DMS53 treated with DMSO at 0.1 percent for 48 hours (cell line): ENCODE measurements around the gene CFAP299.

ENCODE experiments used
- DNase-seq: peaks from one replicate; lab custom pipeline; 2025; ENCODE audit not compliant: unreplicated experiment; lab: John Stamatoyannopoulos, UW

CFAP299 gene

DNA sequence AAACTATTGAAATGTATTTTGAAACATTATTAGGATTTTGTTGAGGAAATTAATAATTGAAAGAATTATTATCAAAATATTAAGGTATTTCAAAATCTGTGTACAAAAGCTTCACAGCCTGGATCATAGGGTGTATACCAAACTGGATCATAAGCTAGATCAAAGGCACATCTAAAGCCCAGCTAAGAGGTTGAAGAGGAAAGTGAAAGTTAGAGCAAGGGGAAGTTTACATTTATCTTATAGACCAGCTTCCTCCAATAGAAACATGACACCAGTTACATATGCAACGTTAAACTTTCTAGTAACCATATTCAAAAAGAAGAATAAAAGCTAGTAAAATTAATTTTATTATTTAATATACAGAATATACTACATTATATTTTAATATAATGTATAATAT is 467.8 kb downstream of the CFAP299 start:
- DNase-seq, result no peak

DNA sequence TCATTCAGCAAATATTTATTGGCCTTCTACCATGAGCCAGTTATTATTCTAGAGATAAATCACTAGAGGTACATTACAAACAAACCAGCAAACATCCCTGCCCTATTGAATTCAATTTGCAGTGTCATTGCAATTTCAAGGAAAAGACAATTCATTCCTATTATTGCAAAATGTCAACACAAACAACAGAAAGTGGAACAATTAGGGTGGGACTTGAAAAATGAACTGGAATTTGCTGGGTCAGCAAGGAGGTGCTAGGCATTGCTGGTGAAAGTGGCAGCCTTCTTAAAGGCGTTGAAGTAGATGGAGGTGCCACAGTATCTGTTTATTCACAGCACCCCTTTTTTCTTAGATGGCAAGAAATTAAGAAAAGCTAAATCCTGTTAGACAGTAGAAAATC is 470.9 kb downstream of the CFAP299 start:
- no peak for DNase-seq

DNA sequence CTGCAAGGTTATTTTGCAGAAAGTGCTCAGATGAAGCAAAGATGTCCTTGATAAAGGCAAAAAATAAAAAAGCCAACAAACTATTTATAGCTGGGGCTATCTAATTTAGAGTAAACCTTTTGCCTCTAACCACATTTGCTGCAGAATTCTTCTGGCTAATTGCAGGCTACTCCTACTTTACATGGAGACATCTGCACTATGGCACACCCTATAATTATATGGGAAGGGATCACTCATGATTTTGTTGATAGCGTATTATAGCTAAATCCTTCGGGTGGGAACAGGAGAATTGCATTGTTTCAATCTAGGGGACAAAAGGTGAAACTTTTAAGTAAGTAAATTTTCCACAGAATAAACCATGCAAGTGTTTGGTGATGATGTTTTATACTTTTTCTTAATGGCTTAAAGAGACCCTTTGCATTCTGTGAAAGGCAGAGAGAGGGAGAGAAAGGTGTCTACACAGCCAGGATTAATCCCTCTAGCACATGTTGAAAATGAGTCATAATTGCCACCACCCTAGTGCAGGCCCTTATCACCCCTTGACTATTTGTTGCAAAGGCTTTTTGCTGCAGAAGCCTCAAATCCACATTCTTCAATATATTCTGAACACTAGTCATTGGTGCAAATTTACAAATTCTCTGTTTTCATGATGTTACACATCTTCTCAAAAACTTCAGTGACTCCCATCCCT is 473.7 kb downstream of the CFAP299 start:
- no peak for DNase-seq

DNA sequence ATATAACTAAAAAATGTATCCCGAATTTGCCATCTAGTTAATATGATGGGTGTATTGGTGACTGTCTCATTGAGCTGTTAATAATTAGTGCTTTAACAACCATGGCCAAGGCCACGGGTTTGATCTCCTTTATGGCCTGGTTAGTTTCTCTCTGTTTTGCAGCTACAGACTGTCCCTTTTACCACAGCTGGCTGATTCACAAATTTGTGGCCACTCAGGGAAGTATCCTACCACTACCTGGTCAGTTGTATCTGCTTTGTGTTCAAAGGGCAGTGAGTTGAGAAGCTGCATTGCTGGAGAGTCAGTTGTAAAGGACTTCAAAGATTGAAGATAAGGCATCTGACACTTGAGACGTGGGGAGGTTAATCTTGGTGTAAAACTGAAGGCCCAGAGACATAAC is 475.9 kb downstream of the CFAP299 start:
- no peak for DNase-seq

- no peak for DNase-seq
Measured at GRCh38 chr4:80812145-80812544, 476.6 kb downstream of the CFAP299 start.

GRCh38 chr4:80814266-80814665 is 478.7 kb downstream of the CFAP299 start:
- no peak for DNase-seq

GRCh38 chr4:80831383-80832361 is 496.1 kb downstream of the CFAP299 start:
- no peak for DNase-seq

GRCh38 chr4:80839281-80839680 is 503.8 kb downstream of the CFAP299 start:
- DNase-seq, result no peak

- DNase-seq, result no peak
Measured at GRCh38 chr4:80839792-80840191, 504.3 kb downstream of the CFAP299 start.

DNA sequence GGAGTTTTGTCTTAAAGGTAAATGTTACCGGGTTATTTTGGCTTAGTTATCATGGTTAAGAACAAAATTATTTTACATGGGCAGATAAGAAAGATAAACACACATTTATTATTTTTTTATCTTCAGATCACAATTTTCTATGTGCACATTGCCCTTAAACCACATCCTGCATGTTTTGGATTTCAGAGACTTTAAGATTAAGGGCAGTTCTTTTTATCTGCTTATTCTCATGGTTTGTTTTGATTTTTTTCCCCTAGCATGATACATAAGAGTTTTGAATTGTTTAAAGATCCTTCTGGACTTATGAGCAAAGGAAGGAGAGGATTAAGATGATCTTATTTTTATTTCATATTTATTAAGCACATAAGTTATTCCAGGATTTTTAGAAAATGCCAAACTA is 504.9 kb downstream of the CFAP299 start:
- DNase-seq, result no peak

DNA sequence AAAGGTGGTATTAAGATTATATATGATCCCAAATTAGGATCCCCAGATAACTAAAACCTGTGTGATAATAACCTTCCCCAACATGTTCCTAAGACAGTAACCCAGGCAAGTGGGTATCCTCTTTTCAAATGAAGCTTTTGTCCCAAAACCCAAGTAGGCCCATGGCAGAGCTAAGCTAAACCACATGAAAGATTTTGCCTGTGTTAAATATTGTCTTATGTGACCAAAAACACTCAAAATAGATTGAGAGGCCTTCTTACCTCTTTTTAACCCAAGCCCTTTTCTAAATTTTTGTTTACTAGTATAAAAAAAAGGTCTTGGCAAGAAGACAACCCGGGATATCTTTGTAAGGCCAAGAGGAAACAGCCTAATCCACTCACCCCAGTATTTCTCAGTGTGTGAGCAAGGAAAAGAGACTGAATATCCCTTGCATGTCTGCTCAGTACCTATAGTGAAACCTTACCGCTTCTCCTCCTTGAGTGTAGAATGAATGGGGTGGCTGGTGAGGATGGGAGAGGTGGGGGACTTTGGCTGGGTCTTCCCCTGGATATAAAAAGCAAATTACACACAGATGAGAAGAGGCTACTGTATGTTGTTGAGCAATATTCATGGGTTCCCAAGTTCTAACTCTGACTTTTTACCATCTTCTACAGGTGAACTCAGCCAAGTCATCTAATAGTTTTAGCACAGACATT is 506.2 kb downstream of the CFAP299 start:
- DNase-seq, result no peak

GRCh38 chr4:80846210-80846609 is 510.7 kb downstream of the CFAP299 start:
- no peak for DNase-seq

DNA sequence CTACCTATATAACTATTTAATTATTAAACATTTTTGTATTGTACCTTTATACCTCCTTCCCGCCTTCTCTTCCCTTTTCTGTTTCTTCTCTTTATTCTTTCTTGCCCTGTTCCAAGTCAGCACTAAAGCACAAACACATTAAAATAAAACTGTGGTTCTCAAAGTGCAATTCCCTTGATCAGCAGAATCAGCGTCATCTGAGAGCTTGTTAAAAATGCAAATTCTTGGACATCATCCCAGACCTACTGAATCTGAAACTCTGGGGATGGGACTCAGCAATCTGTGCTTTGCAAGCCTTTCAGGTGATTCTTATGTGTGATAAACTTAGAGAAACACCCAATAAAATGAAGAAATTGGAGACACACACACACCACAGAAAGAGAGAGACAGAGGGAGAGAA is 516.5 kb downstream of the CFAP299 start:
- DNase-seq, result no peak

- no peak for DNase-seq
Measured at GRCh38 chr4:80873571-80873970, 538.0 kb downstream of the CFAP299 start.

DNA sequence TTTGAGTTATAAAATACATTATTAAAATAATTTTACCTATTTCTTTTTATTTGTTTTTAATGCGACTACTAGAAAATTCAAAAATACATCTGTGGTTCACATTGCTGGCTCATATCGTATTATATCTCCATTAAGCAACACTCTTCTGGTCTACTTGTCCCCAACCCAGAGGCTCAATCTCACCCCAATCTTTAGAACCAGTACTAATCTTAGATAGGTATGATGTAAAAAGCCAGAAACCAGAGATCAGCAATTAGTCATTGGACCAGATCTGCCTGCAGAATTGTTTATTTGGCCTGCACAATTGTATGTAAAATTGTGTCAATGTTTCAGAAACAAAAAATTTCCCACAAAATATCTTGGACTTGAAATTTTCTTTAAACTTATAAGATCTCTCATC is 539.4 kb downstream of the CFAP299 start:
- DNase-seq, result no peak

DNA sequence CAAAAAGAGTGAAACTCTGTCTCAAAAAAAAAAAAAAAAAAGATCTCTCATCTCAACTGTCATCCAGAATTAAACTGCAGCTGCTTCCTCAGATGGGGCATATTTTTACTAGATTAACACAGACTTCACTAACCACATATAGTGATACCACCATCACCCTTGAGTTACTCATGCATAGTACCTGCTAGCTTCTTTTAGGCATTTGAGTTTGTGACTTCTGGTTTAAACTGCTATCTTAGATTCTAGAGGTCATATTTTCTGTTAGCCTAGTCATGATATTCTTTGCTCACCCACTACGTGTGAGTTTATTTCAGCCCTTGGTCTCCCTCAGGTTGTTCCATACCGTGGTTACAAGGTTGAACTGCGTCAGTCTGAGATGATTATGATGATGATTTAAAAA is 540.1 kb downstream of the CFAP299 start:
- DNase-seq, result no peak

DNA sequence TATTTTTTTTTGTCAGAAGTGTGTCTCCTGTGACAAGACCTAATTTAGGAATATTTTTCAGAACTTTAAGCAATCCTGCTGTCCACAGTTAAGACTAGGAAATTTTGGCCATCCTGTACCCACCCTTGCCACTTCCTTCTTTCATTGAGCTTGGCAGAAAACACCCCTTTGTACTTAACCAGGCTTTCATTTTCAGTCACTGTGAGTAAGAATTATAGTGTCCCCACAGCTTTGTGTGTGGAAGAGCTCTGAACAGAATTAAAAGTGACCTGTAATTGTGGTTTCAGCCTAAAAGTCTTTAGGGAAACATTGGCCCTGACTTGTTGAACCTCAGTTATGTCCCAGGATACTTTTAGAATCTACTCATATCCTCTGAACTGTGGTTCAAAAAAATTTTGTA is 541.3 kb downstream of the CFAP299 start:
- DNase-seq, result no peak

- no peak for DNase-seq
Measured at GRCh38 chr4:80878218-80878617, 542.7 kb downstream of the CFAP299 start.

DNA sequence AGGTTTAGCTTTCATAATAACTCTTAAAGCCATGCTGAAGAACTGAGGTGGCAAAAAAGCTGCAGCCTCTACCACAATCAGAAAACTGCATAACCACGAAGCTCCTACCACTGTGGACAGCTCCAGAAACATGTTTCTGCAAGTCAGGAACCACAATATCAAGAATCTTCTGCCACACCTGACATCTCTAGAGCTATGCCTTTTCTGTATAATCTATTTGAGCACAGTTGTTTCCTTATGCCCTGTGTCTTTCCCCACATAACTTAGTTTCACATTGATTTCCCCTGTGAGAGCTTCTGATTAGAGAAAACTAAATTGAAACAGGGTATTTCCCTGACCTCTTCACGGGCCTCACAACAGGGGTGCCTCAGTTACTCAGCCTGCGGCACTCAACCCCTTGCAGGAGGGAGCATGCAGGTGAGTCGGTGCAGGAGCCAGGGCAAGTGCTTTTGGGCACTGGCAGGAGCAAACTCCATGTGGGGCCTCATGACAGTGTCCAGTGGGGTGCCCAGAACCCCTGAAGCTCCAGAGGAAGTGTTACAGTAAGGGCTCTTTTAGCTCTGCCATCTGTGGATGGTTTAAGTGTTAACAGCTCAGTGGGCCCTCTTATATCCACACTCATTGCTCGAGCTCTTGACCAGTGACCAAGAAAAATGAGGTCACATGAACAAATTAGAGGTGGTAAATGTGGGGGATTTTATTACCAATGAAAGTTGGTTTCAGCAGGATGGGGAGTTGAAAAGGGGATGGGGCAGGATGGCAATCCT is 562.2 kb downstream of the CFAP299 start:
- no peak for DNase-seq

DNA sequence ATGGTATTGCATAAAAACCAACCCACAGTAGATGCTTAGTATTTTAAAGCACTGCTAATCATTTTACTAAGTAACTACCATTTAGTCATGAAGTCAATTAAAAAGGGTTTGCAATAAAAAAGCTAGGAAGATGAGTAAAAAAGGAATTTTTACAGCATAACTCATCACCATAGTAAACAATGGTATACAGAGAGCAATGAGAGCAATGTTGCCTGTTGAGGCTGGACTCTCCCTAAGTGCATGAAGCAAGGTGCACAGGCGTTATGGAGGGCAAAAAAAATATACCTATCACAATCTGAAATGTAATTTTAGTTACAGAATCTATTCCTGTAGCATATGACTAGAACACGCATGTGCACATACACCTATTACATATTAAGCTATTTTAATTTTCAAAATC is 565.4 kb downstream of the CFAP299 start:
- no peak for DNase-seq

DNA sequence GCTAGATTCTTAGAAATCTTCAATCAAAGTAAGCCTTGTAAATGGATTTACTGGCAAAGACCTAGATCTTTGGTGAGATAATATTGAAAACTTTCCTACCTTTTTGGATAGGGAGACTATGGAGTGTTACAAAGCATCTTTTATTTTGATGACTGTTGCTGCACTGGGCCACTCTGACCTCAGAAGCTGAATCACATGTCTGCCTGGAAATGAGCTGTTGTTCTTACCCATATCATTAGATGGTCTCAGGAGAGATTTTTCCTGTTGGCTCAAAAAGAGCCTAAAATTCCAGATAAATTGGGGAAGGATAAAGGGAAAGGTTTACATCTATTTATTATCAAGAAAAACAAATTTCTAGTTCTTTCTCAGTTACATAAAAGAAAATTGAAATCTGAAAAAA is 567.5 kb downstream of the CFAP299 start:
- no peak for DNase-seq
